Renal cortex interstitium (tissue), 11 donors: ENCODE results near the gene FGFBP3. TPM values are rescaled to one million over a fixed set of nuclear protein-coding genes. Genes with fewer than 3 reads are reported as not detected.

Experiments
- DNase-seq, 11 donors: peaks; one replicate each; pipeline ENCODE4 v3.0.0-alpha.2; 2013; ENCODE audit warnings: low read depth in 9 of 11, low spot score in 4 of 11; ENCODE audit errors: extremely low read depth in 1 of 11
- polyA plus RNA-seq, 3 donors: library from polyadenylated mRNA; unstranded; fragments of 120-200 nt; gene quantifications; one replicate each; pipeline ENCODE4 v1.2.1, GENCODE V29; 2013; ENCODE audit not compliant: insufficient read length in 3 of 3

FGFBP3 gene
- polyA plus RNA-seq, 3 donors = 2.9 to 3.6 (median 3.6) TPM

- DNase-seq = no peak
Measured at GRCh38 chr10:91875779-91876178, 33.5 kb downstream of the FGFBP3 start.

GRCh38 chr10:91875156-91875555 lies 34.1 kb downstream of the FGFBP3 start:
- DNase-seq = no peak

GRCh38 chr10:91865562-91866081 lies 43.7 kb downstream of the FGFBP3 start:
- no peak for DNase-seq

- DNase-seq = no peak
Measured at GRCh38 chr10:91864744-91865143, 44.5 kb downstream of the FGFBP3 start.

- DNase-seq = no peak
Measured at GRCh38 chr10:91864099-91864498, 45.2 kb downstream of the FGFBP3 start.

GRCh38 chr10:91860885-91861284 lies 48.4 kb downstream of the FGFBP3 start:
- DNase-seq = no peak

GRCh38 chr10:91856637-91857036 lies 52.6 kb downstream of the FGFBP3 start:
- DNase-seq = peak in 5 of 11 donors; percentile 1 to 16 (median 3)

Other genes starting within 250 kb of the FGFBP3 start
- gene TNKS2, start 111.1 kb downstream of the FGFBP3 start, polyA plus RNA-seq = 10 to 100 TPM; 53.9 to 69.5 (median 61.5) TPM
- 10 to 100 TPM; 45.5 to 56.3 (median 53.7) TPM for gene BTAF1, start 14.3 kb upstream of the FGFBP3 start, polyA plus RNA-seq